Endothelial cell of umbilical vein (primary cell): ENCODE results near the gene ZNF462. TPM values are rescaled to one million over a fixed set of nuclear protein-coding genes. Genes with fewer than 3 reads are reported as not detected.

Experiments
- BruUV-seq: library from RNA; stranded (reverse); fragments of 400-500 nt; replicated peaks from 2 replicates; lab custom pipeline; 2021; lab: Mats Ljungman, UMichigan
- CTCF ChIA-PET: fragments of 300-600, 350-600 bp; sonication (Branson Sonifier 250); formaldehyde crosslinking; loops from one replicate; lab custom pipeline; 2021; ENCODE audit warnings: antibody characterized with exemption, inconsistent platforms; lab: Charles Lee
- POLR2A ChIA-PET: fragments of 300-600, 350-600 bp; sonication (Branson Sonifier 250); formaldehyde crosslinking; loops from one replicate; lab custom pipeline; 2021; ENCODE audit warnings: antibody characterized with exemption, inconsistent platforms; lab: Charles Lee
- DNase-seq: peaks from one replicate; pipeline ENCODE4 v3.0.0-alpha.2; 2011; ENCODE audit warnings: low read depth, low spot score
- FAIRE-seq: peaks from 2 replicates; lab custom pipeline; 2011; peaks lifted over from hg19 to GRCh38; lab: Jason Lieb, UNC
- H2AFZ ChIP-seq: 2 replicates; pipeline ENCODE4 v1.6.0; 2012; ENCODE audit warnings: low read depth, low read length, control low read depth, inconsistent platforms
- H3K27ac ChIP-seq: 2 replicates; pipeline ENCODE4 v1.5.1; 2011; ENCODE audit warnings: low read depth, mild to moderate bottlenecking, control low read depth, low read length, moderate library complexity; ENCODE audit not compliant: insufficient read depth
- H3K27me3 ChIP-seq, 2 experiments: 2 replicates each; pipeline versions ENCODE4 v1.6.0 to v1.6.1; 2011; ENCODE audit warnings: low read length in 2 of 2, mixed read lengths in 1 of 2; ENCODE audit not compliant: control insufficient read depth in 2 of 2, insufficient read depth in 2 of 2
- H3K36me3 ChIP-seq, 2 experiments: 2 replicates in 1 of 2; 3 replicates in 1 of 2; pipeline ENCODE4 v1.5.1; 2011; ENCODE audit warnings: low read length in 2 of 2, mild to moderate bottlenecking in 1 of 2, moderate library complexity in 1 of 2; ENCODE audit not compliant: control insufficient read depth in 2 of 2, insufficient read depth in 2 of 2; ENCODE audit errors: extremely low read depth in 1 of 2
- H3K4me1 ChIP-seq: 3 replicates; pipeline ENCODE4 v1.5.1; 2011; ENCODE audit warnings: mild to moderate bottlenecking, low read length; ENCODE audit not compliant: control insufficient read depth, insufficient read depth; ENCODE audit errors: extremely low read depth
- H3K4me2 ChIP-seq: 2 replicates; pipeline ENCODE4 v1.6.1; 2011; ENCODE audit warnings: low read length, control low read depth, mixed read lengths; ENCODE audit not compliant: insufficient read depth
- H3K4me3 ChIP-seq, 3 experiments: fragments of 200-600 bp in 1 of 3; sonication (generic), shearing (Covaris generic) in 1 of 3; replicated peaks in 1 of 3; 2 replicates each; pipeline ENCODE4 v1.5.1; 2011 to 2016; ENCODE audit warnings: control low read depth in 3 of 3, low read length in 3 of 3, mild to moderate bottlenecking in 2 of 3, inconsistent platforms in 1 of 3, low read depth in 1 of 3, moderate library complexity in 1 of 3; ENCODE audit not compliant: insufficient read depth in 1 of 3
- H3K79me2 ChIP-seq: 2 replicates; pipeline ENCODE4 v1.6.0; 2012; ENCODE audit warnings: low read length, inconsistent platforms; ENCODE audit not compliant: control insufficient read depth, insufficient read depth
- H3K9ac ChIP-seq: replicated peaks from 2 replicates; pipeline ENCODE3; 2011; ENCODE audit warnings: low read length, control low read depth; ENCODE audit not compliant: insufficient read depth; ENCODE audit errors: extremely low read depth
- H3K9me1 ChIP-seq: replicated peaks from 3 replicates; pipeline ENCODE4 v1.6.0; 2011; ENCODE audit warnings: mild to moderate bottlenecking, low read length; ENCODE audit not compliant: control insufficient read depth, insufficient read depth; ENCODE audit errors: extremely low read depth
- H3K9me3 ChIP-seq: replicated peaks from 2 replicates; pipeline ENCODE4 v1.5.1; 2012; ENCODE audit warnings: low read length, inconsistent platforms; ENCODE audit not compliant: control insufficient read depth, insufficient read depth
- H4K20me1 ChIP-seq: replicated peaks from 2 replicates; pipeline ENCODE3; 2011; ENCODE audit warnings: mild to moderate bottlenecking, low read length; ENCODE audit not compliant: control insufficient read depth, insufficient read depth; ENCODE audit errors: extremely low read depth
- EZH2 ChIP-seq: IDR thresholded peaks from 2 replicates; pipeline ENCODE4 v1.6.1; 2012; ENCODE audit warnings: borderline replicate concordance, low read depth, mild to moderate bottlenecking, moderate library complexity, low read length, inconsistent platforms; ENCODE audit not compliant: severe bottlenecking
- FOS ChIP-seq: IDR thresholded peaks from 2 replicates; pipeline ENCODE4 v1.6.1; 2011; ENCODE audit warnings: mild to moderate bottlenecking, low read length, moderate library complexity, borderline replicate concordance; ENCODE audit not compliant: insufficient read depth
- GATA2 ChIP-seq: IDR thresholded peaks from 2 replicates; pipeline ENCODE4 v1.7.0; 2011; ENCODE audit warnings: low read depth, mild to moderate bottlenecking, moderate library complexity, mixed read lengths, low read length; ENCODE audit not compliant: insufficient read length, insufficient read depth
- JUN ChIP-seq: IDR thresholded peaks from 2 replicates; pipeline ENCODE4 v1.6.1; 2011; ENCODE audit warnings: borderline replicate concordance, low read depth; ENCODE audit not compliant: insufficient read length, insufficient read depth
- MYC ChIP-seq: IDR thresholded peaks from one replicate; pipeline ENCODE4 v1.6.1; 2011; ENCODE audit warnings: mild to moderate bottlenecking, low read depth, low read length
- POLR2A ChIP-seq: IDR thresholded peaks from 2 replicates; pipeline ENCODE4 v1.6.1; 2012; ENCODE audit warnings: low read depth, mild to moderate bottlenecking, control low read depth, low read length
- POLR2AphosphoS5 ChIP-seq: IDR thresholded peaks from 2 replicates; pipeline ENCODE4 v1.6.1; 2012; ENCODE audit warnings: low read depth, mild to moderate bottlenecking, control low read depth, low read length, moderate library complexity; ENCODE audit not compliant: insufficient read depth
- dilution Hi-C: fragments of 300-500 bp; cut with MboI; formaldehyde crosslinking; loops from one replicate; pipeline ENCODE4 v1.15.0; 2019; ENCODE audit warnings: low sequenced_read_pairs; ENCODE audit not compliant: extremely low pct_ligation_motif_present
- intact Hi-C: fragments of 100-400 bp; cut with micrococcal nuclease; formaldehyde crosslinking; loops from one replicate; pipeline ENCODE4 v1.10.0; 2022
- polyA plus RNA-seq, 4 experiments: library from polyadenylated mRNA; depleted of rRNA in 3 of 4; stranded (reverse) in 3 of 4; unstranded in 1 of 4; fragments of >200 nt; gene quantifications; 2 replicates each; pipeline versions ENCODE4 v1.2.1 to v1.2.3, GENCODE V29; 2011 to 2012; ENCODE audit warnings: missing spikeins in 1 of 4
- total RNA-seq: library from RNA; stranded (reverse); gene quantifications from 2 replicates; pipeline ENCODE4 v1.2.3, GENCODE V29; 2021
- TF ChIP-seq, protein P1 (sequence below): IDR thresholded peaks from 2 replicates; pipeline ENCODE4 v1.6.1; 2011; ENCODE audit not compliant: insufficient read depth, insufficient read length
- TF ChIP-seq, protein P2 (sequence below), 2 donors: IDR thresholded peaks; 1 replicate in 1 of 2; 2 replicates in 1 of 2; pipeline ENCODE4 v1.5.1; 2011; ENCODE audit warnings: low read length in 2 of 2, mild to moderate bottlenecking in 2 of 2, moderate library complexity in 2 of 2, control low read depth in 1 of 2, inconsistent platforms in 1 of 2, low read depth in 1 of 2; ENCODE audit not compliant: insufficient read depth in 1 of 2; ENCODE audit errors: extremely low read depth in 1 of 2

The ZNF462 gene
- total and polyA plus RNA-seq, 2 donors (not counting 3 experiments of a cell fraction or from before 2014, with no cell fraction given) = 6.2 to 24.7 TPM

DNA sequence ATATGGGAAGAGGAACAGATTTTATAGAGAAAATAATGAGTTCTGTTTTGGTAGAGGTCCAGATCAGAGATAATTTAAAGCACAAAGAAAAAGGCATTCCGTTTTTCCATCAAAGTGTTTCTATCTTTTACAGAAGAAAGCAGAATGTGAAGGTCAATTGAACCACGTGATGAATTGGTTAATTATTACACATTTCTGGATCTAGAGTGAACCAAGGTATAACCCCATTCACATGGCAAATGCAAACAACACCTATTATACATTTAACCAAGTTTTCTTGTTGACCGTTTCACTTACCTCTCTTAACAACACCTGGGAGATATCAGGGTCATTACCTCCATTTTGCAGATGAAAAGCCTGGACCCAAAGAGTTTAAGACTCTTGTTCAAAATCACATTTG, 34.9 kb upstream of the ZNF462 start:
- H3K9me1 ChIP-seq = no peaks in the 10 kb centered on the region
- TF ChIP-seq POLR2A (no peak), POLR2AphosphoS5 (no peak), FOS (no peak), JUN (no peak), MYC (no peak), GATA2 (no peak), EZH2 (no peak)
- TF ChIP-seq, protein P1, sequence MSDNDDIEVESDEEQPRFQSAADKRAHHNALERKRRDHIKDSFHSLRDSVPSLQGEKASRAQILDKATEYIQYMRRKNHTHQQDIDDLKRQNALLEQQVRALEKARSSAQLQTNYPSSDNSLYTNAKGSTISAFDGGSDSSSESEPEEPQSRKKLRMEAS = no peak
- TF ChIP-seq, protein P2, sequence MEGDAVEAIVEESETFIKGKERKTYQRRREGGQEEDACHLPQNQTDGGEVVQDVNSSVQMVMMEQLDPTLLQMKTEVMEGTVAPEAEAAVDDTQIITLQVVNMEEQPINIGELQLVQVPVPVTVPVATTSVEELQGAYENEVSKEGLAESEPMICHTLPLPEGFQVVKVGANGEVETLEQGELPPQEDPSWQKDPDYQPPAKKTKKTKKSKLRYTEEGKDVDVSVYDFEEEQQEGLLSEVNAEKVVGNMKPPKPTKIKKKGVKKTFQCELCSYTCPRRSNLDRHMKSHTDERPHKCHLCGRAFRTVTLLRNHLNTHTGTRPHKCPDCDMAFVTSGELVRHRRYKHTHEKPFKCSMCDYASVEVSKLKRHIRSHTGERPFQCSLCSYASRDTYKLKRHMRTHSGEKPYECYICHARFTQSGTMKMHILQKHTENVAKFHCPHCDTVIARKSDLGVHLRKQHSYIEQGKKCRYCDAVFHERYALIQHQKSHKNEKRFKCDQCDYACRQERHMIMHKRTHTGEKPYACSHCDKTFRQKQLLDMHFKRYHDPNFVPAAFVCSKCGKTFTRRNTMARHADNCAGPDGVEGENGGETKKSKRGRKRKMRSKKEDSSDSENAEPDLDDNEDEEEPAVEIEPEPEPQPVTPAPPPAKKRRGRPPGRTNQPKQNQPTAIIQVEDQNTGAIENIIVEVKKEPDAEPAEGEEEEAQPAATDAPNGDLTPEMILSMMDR (IDR thresholded peaks at IDR 0.05; ENCODE audit: extremely low read depth in 1 of 2, insufficient read depth in 1 of 2, low read depth in 1 of 2, low read length in 2 of 2) = no peak
- H3K4me1 ChIP-seq = no peaks in the 10 kb centered on the region
- H3K4me3 ChIP-seq = no peak overlapping the region
- H3K4me2 ChIP-seq = no peak overlapping the region
- H3K79me2 ChIP-seq = no peaks in the 10 kb centered on the region
- no peaks in the 10 kb centered on the region for H3K36me3 ChIP-seq
- no peak for DNase-seq
- no TSS peak for BruUV-seq
- ChIA-PET CTCF (no interaction called here), POLR2A (no interaction called here)
- no peak overlapping the region for H2AFZ ChIP-seq
- intact Hi-C loops (no loop called here), dilution Hi-C loops (no loop called here)
- H4K20me1 ChIP-seq = no peaks in the 10 kb centered on the region
- no peaks in the 10 kb centered on the region for H3K9me3 ChIP-seq
- H3K9ac ChIP-seq = no peak overlapping the region
- no peak for FAIRE-seq
- no peak overlapping the region for H3K27ac ChIP-seq
- H3K27me3 ChIP-seq = peaks cover 0 to 2% of the 10 kb centered on the region in 2 experiments
